SJSA1 (cell line): ENCODE data around the gene CILP2. TPM values are rescaled to one million over a fixed set of nuclear protein-coding genes. Genes with fewer than 3 reads are reported as not detected.

Experiments
- DNase-seq, 2 experiments: peaks; one replicate each; pipeline ENCODE4 v3.0.0-alpha.2; 2015 to 2020; ENCODE audit warnings: low spot score in 2 of 2, low read depth in 1 of 2
- H3K27ac ChIP-seq: fragments of 250-450 bp; sonication (Bioruptor Pico); 2 replicates; pipeline ENCODE4 v1.5.1; 2020; ENCODE audit warnings: mild to moderate bottlenecking, moderate library complexity
- H3K27me3 ChIP-seq: fragments of 250-450 bp; sonication (Bioruptor Pico); replicated peaks from 2 replicates; pipeline ENCODE4 v1.5.1; 2020; ENCODE audit warnings: mild to moderate bottlenecking, moderate library complexity
- H3K36me3 ChIP-seq: fragments of 250-450 bp; sonication (Bioruptor Pico); 2 replicates; pipeline ENCODE4 v1.5.1; 2020; ENCODE audit warnings: mild to moderate bottlenecking
- H3K4me1 ChIP-seq: fragments of 250-450 bp; sonication (Bioruptor Pico); replicated peaks from 2 replicates; pipeline ENCODE4 v1.6.1; 2021; ENCODE audit warnings: mild to moderate bottlenecking
- H3K4me3 ChIP-seq: fragments of 250-450 bp; sonication (Bioruptor Pico); 2 replicates; pipeline ENCODE4 v1.5.1; 2020; ENCODE audit warnings: mild to moderate bottlenecking
- H3K9me3 ChIP-seq: fragments of 250-450 bp; sonication (Bioruptor Pico); replicated peaks from 2 replicates; pipeline ENCODE4 v1.5.1; 2020; ENCODE audit warnings: mild to moderate bottlenecking
- total RNA-seq: library from RNA; depleted of rRNA; stranded (reverse); fragments of >200 nt; shearing (Covaris generic); gene quantifications from 2 replicates; pipeline ENCODE4 v1.2.3, GENCODE V29; 2014; rRNA removed

Gene CILP2
- total RNA-seq: 0.03 TPM in 1 of 2 replicates, not detected in the other

- peaks cover 3% of the 10 kb centered on the region; the same call in 1 of the 2 replicates for H3K4me1 ChIP-seq
- H3K27ac ChIP-seq: no peak within 1 kb of the TSS
- H3K27me3 ChIP-seq: no peaks in the 10 kb centered on the region; the same call in 1 of the 2 replicates
- no peak for DNase-seq
- H3K9me3 ChIP-seq: no peaks in the 10 kb centered on the region; the same call in 1 of the 2 replicates
- no peaks in the 10 kb centered on the region for H3K36me3 ChIP-seq
- H3K4me3 ChIP-seq: no peak within 1 kb of the TSS
Observed at GRCh38 chr19:19538061-19538784, at the start of gene CILP2. Gene CILP2, plus strand, starts transcription at chr19:19538265. Its CDS starts 85 bp downstream, at chr19:19538350.

GRCh38 chr19:19488875-19489690 lies 49.0 kb upstream of the CILP2 start:
- peaks cover 35% of the 10 kb centered on the region for H3K36me3 ChIP-seq
- H3K9me3 ChIP-seq: no peaks in the 10 kb centered on the region
- peak; percentile 45 to 63 for DNase-seq
- no peak overlapping the region for H3K4me3 ChIP-seq
- H3K27me3 ChIP-seq: no peaks in the 10 kb centered on the region
- H3K4me1 ChIP-seq: peaks cover 14% of the 10 kb centered on the region
- peak overlapping the region; percentile 30 for H3K27ac ChIP-seq

- peaks cover 43% of the 10 kb centered on the region for H3K36me3 ChIP-seq
- peaks cover 14% of the 10 kb centered on the region for H3K4me1 ChIP-seq
- no peak overlapping the region; the same call in 1 of the 2 replicates for H3K27ac ChIP-seq
- DNase-seq: no peak
- no peaks in the 10 kb centered on the region for H3K27me3 ChIP-seq
- no peaks in the 10 kb centered on the region for H3K9me3 ChIP-seq
- no peak overlapping the region for H3K4me3 ChIP-seq
Observed at GRCh38 chr19:19489804-19490204, 48.3 kb upstream of the CILP2 start.

GRCh38 chr19:19490214-19490968 lies 47.7 kb upstream of the CILP2 start:
- DNase-seq: peak; percentile 59 to 78
- H3K27me3 ChIP-seq: no peaks in the 10 kb centered on the region
- peaks cover 14% of the 10 kb centered on the region for H3K4me1 ChIP-seq
- no peak overlapping the region for H3K27ac ChIP-seq
- no peaks in the 10 kb centered on the region for H3K9me3 ChIP-seq
- no peak overlapping the region for H3K4me3 ChIP-seq
- H3K36me3 ChIP-seq: peaks cover 47% of the 10 kb centered on the region

GRCh38 chr19:19491321-19492025 lies 46.6 kb upstream of the CILP2 start:
- H3K36me3 ChIP-seq: peaks cover 56% of the 10 kb centered on the region
- no peak overlapping the region for H3K4me3 ChIP-seq
- H3K9me3 ChIP-seq: no peaks in the 10 kb centered on the region
- no peak overlapping the region for H3K27ac ChIP-seq
- no peaks in the 10 kb centered on the region for H3K27me3 ChIP-seq
- DNase-seq: no peak
- H3K4me1 ChIP-seq: peaks cover 14% of the 10 kb centered on the region

GRCh38 chr19:19492026-19492610 lies 45.9 kb upstream of the CILP2 start:
- H3K4me3 ChIP-seq: no peak overlapping the region
- H3K9me3 ChIP-seq: no peaks in the 10 kb centered on the region
- H3K4me1 ChIP-seq: peaks cover 14% of the 10 kb centered on the region
- no peak for DNase-seq
- peaks cover 63% of the 10 kb centered on the region for H3K36me3 ChIP-seq
- no peaks in the 10 kb centered on the region for H3K27me3 ChIP-seq
- H3K27ac ChIP-seq: no peak overlapping the region

GRCh38 chr19:19493841-19494546 lies 44.1 kb upstream of the CILP2 start:
- H3K4me1 ChIP-seq: peaks cover 9% of the 10 kb centered on the region
- no peaks in the 10 kb centered on the region for H3K27me3 ChIP-seq
- H3K4me3 ChIP-seq: no peak overlapping the region
- no peaks in the 10 kb centered on the region for H3K9me3 ChIP-seq
- DNase-seq: no peak
- peaks cover 82% of the 10 kb centered on the region for H3K36me3 ChIP-seq
- no peak overlapping the region for H3K27ac ChIP-seq

GRCh38 chr19:19495614-19496603 lies 42.2 kb upstream of the CILP2 start:
- Histone ChIP-seq H3K4me3 (no peak overlapping the region), H3K9me3 (no peaks in the 10 kb centered on the region), H3K27me3 (no peaks in the 10 kb centered on the region), H3K4me1 (no peaks in the 10 kb centered on the region), H3K27ac (no peak overlapping the region), H3K36me3 (peaks cover 94% of the 10 kb centered on the region)
- no peak for DNase-seq

GRCh38 chr19:19498255-19498991 lies 39.6 kb upstream of the CILP2 start:
- H3K4me3 ChIP-seq: no peak overlapping the region
- no peaks in the 10 kb centered on the region for H3K27me3 ChIP-seq
- no peak for DNase-seq
- no peak overlapping the region for H3K27ac ChIP-seq
- H3K36me3 ChIP-seq: peaks cover 95% of the 10 kb centered on the region
- no peaks in the 10 kb centered on the region for H3K4me1 ChIP-seq
- H3K9me3 ChIP-seq: no peaks in the 10 kb centered on the region

GRCh38 chr19:19499272-19499995 lies 38.6 kb upstream of the CILP2 start:
- Histone ChIP-seq H3K27me3 (no peaks in the 10 kb centered on the region), H3K27ac (no peak overlapping the region), H3K9me3 (no peaks in the 10 kb centered on the region), H3K36me3 (peaks cover 97% of the 10 kb centered on the region), H3K4me1 (no peaks in the 10 kb centered on the region), H3K4me3 (no peak overlapping the region)
- DNase-seq: no peak
